GM18868 (cell line): Measurements from ENCODE around the gene FXYD2.

ENCODE experiments used
- ATAC-seq: cut with Tn5 transposase; IDR thresholded peaks from one replicate; pipeline ENCODE4 v1.9.1; 2021; ENCODE audit warnings: mild to moderate bottlenecking, moderate library complexity; ENCODE audit not compliant: unreplicated experiment

Gene FXYD2

DNA sequence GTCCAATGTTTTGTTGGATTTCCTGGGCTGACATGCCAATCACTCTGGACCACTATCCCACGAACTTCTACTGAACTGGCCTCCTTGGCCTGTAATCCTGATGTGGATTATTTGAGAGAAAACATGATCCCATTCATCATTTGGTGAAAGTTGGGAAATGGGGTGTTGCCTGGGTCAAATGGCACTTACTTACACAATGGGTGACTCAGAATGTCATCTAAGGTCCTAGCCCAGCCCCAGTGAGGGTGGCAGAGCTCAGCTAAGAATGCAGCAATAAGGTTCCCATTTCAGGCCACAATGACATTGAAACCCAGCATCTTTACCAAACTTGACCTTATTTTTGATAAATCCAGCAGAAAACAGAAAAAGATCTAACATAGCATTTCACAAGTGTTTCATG, 19.5 kb downstream of the FXYD2 start:
- no peak for ATAC-seq

DNA sequence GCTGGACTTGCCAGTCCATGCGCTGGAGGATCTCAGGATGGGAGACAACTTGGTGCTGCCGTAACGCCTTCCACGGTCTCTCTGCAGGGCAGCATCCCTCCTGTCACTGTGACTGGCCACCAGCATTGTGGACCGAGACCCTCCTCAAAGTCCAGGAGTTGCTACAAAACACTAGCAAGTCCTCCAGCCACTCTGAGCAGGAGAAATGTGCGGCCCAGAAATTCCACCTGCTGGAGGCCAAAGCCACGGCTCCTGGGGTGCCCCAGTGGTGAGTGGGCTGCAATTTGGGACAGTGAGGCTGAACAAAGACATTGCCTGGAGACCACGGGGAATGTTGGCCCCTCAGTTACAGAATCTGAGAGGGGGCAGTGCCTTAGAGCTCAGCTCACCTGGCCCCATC, 20.6 kb downstream of the FXYD2 start:
- no peak for ATAC-seq

DNA sequence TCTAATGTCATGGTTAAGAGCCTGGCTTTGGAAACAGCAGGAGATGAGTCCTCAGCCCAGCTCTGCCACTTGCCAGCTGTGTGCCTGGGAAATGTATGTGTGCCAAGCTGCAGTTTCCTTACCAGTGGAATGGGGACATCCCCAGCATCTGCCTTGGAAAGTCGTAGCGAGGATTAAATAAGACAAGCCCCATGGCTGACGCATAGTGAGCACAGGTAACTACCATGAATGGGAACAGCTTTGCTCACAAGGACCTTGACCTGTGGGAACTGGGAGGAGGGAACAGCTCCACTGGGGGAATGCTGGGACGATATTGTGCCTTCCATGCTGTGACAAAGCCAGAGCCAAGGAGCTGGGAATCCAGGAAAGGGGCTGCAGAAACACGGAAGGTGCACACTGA, 24.9 kb downstream of the FXYD2 start:
- ATAC-seq, result no peak

DNA sequence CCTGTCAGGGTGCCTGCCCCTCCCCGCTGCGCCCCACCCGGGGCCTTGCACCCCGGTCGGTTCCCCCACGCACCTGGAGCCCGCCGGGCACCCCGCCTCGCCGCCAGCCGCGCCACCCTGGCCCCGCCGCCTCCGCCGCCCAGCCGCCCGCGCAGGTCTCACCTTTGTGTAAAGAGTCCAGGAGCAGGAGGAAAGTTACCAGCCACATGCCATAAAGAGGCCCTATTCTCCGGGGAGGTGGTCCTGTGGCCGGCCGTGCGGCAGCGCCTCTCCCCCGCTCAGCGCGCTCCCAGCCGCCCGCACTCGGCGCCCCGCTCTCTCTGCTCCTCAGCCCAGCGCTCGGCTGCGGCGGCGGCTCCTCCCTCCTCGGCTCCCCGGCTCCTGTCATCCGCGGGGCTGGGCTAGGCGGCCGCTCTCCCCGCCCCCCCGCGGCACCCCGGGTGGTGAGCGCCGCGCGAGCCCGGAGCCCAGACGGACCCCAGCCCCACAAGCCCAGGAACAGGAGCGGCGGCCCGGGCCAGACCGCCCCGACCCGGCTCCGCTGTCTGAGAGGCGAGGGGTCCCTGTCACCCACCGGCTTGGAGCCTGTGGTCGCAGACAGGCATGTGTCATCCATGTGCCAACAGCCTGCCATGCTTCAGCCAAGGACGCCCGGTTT, 27.5 kb downstream of the FXYD2 start, which contains the start of gene DSCAML1:
TSS of gene DSCAML1 (minus strand) at position 345 of the 658 bp plus-strand sequence. CDS start at position 208, 137 bp downstream.
- no peak for ATAC-seq

DNA sequence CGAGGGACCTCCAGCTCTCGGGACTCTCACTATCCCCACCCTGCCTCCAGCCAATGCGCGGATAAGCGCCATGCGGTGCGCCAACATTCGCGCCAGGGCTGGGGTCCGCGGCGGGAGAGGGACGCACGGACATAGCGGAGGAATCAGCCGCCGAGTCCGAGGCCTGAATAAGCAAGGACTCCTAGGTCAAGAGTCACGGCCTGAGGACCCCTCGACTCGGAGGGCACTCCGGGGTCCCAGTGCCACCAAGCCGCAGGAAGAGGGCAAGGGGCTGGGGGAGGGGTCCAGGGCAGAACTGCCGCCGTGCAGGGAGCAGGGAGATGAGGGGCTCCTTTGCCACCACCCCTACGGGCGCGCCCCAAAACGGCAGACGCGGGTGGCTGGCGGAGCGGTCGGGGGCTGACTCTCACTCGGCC, 28.1 kb downstream of the FXYD2 start:
- ATAC-seq, result no peak

DNA sequence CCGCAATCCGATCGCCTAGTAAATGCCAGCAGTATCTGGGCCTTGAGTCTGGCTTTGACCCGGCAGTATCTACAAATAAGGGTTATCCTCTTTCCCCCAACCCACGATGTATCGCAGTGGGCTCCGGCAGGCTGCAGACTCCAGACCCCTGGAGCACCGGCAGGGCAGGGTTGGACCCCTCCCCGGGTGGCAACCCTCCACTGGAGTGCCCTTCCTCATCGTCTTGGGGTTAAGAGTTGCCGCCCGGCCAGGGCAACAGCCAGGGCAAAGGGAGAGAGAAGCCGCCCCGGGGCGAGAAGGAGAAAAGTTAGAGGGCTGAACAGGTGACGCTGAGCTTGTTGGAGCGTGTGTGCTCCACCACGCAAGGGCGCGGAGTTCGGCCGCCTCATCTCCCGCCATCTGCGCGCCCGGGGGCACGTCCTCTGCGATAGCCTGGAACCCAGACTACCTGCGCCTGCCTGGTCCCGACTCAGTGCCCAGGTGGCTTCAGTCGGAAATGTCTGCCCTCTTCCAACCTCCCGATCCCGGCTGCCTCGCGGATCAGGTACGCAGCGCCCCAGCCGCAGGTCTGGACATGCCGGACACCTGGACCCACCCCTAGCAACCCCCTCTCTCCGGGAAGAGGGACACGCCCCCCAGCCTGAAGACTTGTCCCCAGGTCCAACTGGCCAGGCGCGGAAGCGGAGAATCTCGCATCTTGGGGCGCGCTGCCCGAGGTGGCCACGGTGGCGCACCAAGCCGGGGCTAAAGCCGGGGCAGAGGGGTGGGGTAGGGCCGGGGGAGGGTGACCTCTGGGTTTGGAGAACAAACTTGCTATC, 28.7 kb downstream of the FXYD2 start:
- ATAC-seq, result no peak

DNA sequence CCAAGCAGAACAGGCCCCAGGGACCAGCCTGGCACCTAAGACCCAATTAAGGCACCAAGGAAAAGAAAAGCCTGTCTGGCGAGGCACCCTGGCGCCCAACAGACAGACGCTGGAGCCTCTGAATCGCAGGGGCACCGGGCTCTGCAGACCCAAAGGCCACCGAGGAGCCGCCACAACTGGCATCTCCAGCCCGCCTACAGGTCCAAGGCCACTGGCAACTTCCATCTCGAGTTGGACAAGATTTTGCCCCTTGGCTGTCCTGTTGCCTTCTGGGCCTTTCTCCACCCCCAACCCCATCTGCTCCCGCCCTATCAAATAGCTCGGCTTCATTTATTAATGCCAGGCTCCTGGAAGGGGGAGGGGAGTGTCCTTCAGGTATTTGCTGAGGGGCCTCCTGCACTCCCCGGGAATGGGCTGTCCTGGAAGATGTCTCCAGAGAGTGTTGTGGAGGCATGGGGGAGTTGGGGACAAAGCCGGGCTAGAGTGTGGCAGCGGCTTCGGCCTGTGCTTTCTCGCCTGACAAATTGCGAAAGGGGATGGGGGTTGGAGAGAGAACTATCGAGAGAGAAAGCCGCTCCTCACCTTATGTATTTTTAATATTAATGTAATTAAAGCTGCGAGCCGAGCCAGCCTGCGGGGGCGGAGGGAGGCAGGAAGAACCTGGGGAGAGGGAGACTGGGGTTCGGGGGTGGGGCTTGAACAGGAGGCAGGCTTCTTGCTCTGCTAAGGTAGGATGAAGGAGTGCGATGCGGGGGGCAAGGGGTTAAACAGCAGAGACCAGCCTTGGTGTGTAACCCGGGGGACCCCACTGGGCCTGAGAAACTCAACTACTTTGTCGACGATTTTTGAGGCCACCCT, 29.5 kb downstream of the FXYD2 start:
- ATAC-seq, result no peak

DNA sequence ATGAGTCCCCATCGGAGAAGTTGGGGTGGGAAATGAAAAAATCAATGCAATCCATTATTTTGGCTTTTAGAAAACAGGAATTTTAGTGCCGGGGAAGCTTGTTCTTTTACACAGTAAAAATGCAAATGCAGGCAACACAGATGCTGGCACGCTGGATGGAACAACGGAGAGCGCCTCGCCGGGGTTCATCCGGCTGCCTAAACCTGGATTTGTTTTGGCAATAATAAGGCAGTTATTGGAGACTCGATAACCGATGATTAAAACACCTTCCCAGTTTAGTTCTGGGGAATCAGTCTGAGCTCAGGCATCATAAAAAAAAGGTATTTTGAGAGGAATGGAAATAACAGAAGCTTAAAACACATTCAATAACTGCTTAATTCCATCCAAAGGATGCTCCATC, 30.4 kb downstream of the FXYD2 start:
- ATAC-seq, result no peak

DNA sequence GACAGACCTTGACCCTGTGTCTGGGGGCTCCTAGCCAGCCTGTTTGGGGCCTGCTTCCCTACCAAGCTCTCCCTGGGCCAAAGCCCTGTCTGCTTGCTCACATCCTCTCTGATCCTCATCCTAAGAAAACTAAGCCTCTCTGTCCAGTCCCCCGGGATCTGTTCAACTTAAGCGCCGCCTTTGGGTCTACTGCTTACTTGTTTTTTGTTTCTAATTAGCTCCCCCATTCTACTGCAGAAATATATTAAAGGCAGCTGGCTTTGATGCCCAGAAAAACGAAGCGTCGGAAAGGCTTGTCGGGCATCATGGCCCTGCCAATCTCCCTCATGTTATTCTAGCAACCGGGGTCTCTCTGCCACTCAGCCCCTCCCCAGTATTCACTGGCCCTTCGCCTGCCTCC, 31.0 kb downstream of the FXYD2 start:
- ATAC-seq, result no peak

DNA sequence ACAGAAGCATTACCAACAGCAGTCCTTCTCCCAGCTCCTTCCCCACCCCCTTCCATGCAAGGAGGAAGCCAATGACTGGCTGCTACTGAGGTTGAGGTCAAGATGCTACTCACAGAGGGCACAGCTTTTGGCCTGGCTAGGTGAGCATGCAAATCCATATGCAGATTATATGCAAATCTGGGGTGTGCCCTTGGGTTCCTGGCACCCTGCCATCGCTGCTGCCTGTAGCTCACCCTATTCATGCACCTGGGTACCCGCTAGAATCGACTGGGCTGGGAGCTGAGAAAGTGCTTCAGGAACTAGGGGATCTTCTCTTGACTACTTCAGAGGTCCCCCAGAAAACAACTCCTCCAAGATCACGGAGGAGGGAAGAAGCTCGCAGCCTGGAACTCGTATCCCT, 31.6 kb downstream of the FXYD2 start:
- no peak for ATAC-seq

DNA sequence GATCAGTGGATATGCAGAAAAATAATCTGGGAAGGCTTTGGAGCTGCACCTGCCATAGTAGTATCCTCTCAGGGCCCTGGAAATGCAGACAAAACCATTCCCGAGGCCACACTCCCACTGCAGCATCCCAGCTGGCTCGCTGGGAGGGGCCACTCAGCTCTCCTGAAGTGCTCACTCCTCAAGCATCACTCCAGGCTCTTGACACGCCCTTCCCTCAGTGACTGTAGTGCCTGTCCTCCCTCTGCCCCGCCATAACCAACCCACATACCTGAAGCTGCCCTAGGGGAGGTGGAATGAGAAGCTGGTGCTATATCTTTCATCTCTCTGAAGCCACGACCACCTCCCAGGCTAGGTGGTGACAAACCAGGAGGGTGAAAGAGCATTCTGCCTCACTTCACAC, 32.3 kb downstream of the FXYD2 start:
- no peak for ATAC-seq

DNA sequence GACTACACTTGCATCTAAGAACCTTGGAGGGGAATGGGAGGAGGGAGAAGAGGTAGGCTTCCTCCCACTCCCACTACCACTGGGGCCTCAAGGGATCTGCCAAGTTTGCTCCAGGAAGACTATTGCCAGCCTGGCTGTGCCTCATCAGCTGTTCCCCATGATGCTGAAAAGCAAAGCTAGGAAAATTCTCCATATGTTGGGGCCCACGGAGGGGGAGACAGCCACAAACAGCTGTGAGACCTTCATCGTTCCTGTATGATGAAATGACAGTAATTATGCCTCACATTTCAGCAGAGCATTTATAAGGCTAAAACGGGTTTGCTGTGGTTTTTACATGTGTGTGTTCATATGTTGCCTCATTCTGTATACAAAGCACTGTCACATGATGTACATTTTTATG, 34.3 kb downstream of the FXYD2 start:
- no peak for ATAC-seq

DNA sequence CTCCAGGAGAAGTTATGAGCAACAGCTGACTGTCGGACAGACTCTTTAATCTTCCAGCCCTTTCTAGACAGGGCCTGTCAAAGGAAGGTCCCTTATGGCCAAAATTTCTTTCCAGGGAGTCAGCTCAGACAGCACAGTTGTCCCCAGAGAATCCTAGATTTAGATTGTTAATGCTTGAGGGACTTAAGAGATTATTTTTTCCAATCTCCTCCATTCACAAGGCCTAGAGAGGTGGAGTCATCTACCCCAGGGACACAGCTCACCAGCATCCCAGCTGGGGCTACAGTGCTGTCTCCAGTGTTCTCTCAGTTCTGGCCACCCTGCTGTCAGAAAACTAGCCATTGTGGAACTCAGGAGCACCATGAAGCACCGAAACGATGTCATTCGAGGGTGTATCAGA, 35.3 kb downstream of the FXYD2 start:
- ATAC-seq, result no peak

DNA sequence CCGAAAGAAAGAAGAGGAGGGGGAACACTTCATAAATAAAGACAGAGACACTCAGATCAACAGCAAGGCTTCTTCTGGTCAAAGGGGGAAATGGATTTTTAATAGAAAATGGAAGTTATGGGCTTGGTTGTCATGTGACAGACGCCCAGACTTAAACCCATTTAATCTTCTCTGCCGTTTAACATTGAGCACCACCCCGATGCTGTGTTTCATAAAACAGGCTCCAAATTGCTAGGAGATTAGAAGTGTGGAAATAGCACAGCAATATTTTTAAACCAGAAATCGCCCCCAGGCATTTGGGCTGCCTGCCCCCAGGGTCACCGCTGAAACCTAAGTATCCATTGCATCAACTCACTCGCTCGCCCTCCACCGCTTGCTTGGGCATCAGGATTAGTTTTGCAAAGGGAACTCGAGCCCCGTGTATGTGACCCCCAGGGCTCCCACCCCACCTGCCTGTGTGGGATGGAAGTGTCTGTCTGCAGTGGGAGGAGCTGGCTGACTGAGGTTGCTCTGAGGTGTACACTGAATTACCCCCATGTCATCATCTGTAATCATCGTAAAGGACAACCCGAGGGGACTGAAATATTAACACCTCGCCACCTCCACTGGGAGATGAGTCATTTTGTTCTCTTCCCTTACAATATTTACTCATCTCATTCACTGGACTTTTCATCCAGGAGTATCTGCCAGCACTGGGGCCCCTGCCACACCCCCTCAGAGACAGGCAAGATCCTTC, 38.2 kb downstream of the FXYD2 start:
- ATAC-seq, result no peak

DNA sequence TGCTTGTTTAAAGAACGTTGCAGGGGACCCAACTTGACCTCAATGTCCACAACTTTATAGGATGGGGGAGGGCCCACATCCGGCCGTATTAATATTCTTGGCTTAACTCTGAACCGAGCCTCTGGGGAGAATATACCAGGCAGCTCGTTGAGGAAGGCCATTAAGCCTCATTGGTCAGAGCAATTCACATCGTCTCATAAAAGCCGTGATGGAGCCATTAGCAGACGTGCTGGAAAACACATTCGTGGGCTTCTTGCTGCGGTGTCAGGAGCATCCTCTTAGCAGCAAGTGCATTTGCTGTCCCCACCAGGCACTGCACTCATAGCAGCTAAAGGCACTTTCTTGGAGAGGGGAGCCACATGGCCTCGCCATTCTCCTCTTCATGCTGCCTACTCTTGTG, 42.4 kb downstream of the FXYD2 start:
- no peak for ATAC-seq

DNA sequence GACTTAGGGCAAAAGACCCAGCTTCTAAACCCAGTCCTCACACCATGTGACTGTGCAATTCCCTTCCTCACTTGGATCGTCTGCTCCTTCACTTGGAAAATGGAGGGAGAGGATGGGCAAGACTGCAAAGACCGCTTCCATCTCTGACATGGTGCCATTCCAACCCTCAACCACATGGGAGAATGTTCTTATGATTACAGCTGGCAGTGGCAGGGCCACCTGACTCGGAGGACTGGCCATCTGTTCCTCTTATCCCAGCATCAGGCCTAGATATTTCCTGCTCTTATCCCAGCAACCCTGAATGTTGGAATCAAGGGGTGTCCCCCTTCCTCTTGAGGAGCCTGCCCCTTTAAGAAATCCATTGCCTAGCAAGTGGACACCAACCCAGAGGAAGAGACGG, 42.9 kb downstream of the FXYD2 start:
- no peak for ATAC-seq

DNA sequence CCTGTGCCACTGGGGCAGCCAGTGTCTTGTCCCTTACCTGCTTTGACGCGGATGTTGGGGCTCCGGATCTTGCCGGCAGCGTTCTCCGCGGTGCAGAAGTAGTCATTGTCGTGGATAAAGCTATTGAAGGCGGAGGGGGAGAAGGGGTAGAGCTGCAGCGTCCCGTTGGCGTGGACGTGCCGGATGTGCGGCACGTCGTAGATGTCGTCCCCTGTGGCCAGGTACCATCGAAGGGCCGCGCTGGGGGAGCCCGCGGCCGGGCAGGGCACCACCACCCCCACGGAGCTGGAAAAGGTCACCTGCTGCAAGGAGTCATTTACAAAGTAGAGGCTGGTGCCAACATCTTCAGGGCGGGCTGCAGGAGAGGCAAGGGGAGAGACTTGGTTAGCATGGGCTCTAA, 44.1 kb downstream of the FXYD2 start:
- ATAC-seq, result no peak

DNA sequence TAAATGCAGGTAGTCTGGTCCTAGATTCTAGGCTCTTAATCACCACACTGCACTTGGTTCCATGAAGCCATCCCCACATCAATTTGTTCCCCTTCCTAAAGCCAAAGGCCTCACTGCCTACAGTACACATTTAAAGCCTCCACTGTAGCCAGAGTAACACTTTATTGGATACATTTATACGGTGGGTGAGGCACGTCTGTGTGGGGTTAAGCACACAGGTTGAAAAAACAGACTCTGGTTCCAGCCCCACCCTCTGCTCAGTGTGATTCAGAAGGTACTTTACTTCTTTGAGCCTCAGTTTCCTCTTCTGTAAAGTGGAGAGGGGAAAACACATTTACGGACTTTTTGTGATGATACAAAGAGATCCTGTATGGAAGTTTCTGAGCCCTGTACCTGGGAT, 50.0 kb downstream of the FXYD2 start:
- ATAC-seq, result no peak

DNA sequence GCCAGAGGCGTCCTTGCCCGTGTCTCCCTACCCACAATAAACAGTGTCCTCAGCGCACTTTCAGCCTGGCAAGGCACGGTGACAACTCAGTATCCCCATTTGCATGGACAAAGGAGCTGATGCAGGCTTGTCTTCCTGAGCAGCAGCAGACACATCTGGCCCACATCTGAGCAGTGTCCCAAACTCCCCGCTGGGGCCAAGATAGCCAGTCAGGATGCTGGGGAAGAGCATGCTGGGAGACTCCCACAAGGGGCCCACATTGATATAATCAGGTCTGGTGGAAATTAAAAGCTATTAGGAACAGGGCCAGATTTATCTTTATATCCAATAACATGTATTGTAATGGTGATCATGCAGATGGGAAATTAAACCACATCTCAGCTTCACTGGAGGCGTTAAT, 52.2 kb downstream of the FXYD2 start:
- no peak for ATAC-seq

DNA sequence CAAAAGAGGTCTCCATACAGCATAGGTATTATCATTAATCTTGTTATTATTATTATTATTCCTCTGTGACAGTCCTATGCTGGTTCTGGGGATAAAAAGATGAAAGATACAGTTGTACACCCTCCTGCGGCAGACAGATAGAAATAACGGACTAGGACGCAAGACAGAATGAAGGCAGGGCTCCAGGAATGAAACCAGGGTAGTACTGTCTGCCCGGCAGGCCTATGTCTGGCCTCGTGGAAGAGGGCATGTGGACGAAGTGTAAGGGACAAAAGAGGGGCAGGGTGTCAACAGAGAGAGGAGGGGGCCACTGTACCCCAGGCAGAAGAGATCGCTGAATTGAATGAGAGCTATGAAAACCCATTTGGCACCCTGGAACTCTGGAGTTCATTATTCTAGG, 52.7 kb downstream of the FXYD2 start:
- no peak for ATAC-seq

DNA sequence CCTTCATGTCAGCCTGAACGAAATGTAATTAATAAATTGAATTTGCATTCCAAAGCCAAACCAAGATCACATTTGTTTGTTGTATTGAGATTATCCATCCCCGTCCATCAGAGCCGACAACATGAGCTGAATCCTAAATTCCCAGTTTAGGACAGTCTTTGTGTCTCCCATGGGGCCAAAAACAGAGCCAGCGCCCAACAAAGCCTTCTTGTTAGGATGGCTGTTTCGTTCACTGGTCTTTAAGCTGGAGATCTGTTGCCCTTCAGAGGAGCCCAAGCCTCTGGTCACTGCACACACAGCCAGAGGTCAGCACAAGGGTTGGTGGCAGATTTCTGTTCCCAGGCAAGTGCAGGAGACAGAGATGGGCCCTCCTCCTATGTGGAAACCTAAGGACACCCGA, 53.3 kb downstream of the FXYD2 start:
- ATAC-seq, result no peak
